OCI-LY1 (cell line): ENCODE data around the gene FETUB.

ENCODE experiments used
- H2AFZ ChIP-seq: fragments of 200-600 bp; sonication (generic), shearing (Covaris generic); 2 replicates; pipeline ENCODE4 v1.6.0; 2014; ENCODE audit warnings: antibody characterized with exemption, mild to moderate bottlenecking, low read length
- H3F3A ChIP-seq: fragments of 200-600 bp; sonication (generic), shearing (Covaris generic); 2 replicates; pipeline ENCODE4 v1.6.0; 2014; ENCODE audit warnings: mild to moderate bottlenecking, antibody characterized with exemption, low read length, moderate library complexity; ENCODE audit not compliant: insufficient read depth
- H3K27ac ChIP-seq: fragments of 200-600 bp; sonication (generic); 2 replicates; pipeline ENCODE4 v1.5.1; 2014; ENCODE audit warnings: low read length, mixed run types, mild to moderate bottlenecking, low read depth; ENCODE audit not compliant: poor library complexity, severe bottlenecking
- H3K27me3 ChIP-seq: fragments of 200-600 bp; sonication (generic); 2 replicates; pipeline ENCODE4 v1.6.0; 2014; ENCODE audit warnings: antibody characterized with exemption, mild to moderate bottlenecking, low read length, moderate library complexity; ENCODE audit not compliant: insufficient read depth
- H3K36me3 ChIP-seq: fragments of 200-600 bp; sonication (generic); 2 replicates; pipeline ENCODE4 v1.6.1; 2014; ENCODE audit warnings: mild to moderate bottlenecking, antibody characterized with exemption, low read length, moderate library complexity, mixed read lengths; ENCODE audit not compliant: insufficient read depth
- H3K4me1 ChIP-seq: fragments of 200-600 bp; sonication (generic); 2 replicates; pipeline ENCODE4 v1.5.1; 2014; ENCODE audit warnings: mild to moderate bottlenecking, low read length, moderate library complexity; ENCODE audit not compliant: insufficient read depth, severe bottlenecking
- H3K4me2 ChIP-seq: fragments of 200-600 bp; sonication (generic), shearing (Covaris generic); 2 replicates; pipeline ENCODE4 v1.6.1; 2014; ENCODE audit warnings: low read length
- H3K4me3 ChIP-seq: fragments of 200-600 bp; sonication (generic); 2 replicates; pipeline ENCODE4 v1.5.1; 2014; ENCODE audit warnings: low read length, low read depth, mild to moderate bottlenecking, mixed read lengths; ENCODE audit not compliant: poor library complexity, severe bottlenecking
- H3K79me2 ChIP-seq: fragments of 200-600 bp; shearing (Covaris generic); 2 replicates; pipeline ENCODE4 v1.6.1; 2016; ENCODE audit warnings: mixed run types, low read length, mixed read lengths; ENCODE audit not compliant: insufficient read depth
- H3K9ac ChIP-seq: fragments of 200-600 bp; sonication (generic), shearing (Covaris generic); 2 replicates; pipeline ENCODE4 v1.6.1; 2014; ENCODE audit warnings: mild to moderate bottlenecking, low read length, mixed read lengths
- H3K9me2 ChIP-seq: fragments of 200-600 bp; sonication (generic), shearing (Covaris generic); 2 replicates; pipeline ENCODE4 v1.6.1; 2014; ENCODE audit warnings: low read depth, mild to moderate bottlenecking, low read length, mixed read lengths
- H3K9me3 ChIP-seq: fragments of 200-600 bp; shearing (Covaris generic); 2 replicates; pipeline ENCODE4 v1.6.1; 2014; ENCODE audit warnings: low read length, mixed read lengths
- H4K20me1 ChIP-seq: fragments of 200-600 bp; sonication (generic), shearing (Covaris generic); 2 replicates; pipeline ENCODE4 v1.6.0; 2016; ENCODE audit warnings: mild to moderate bottlenecking, low read length; ENCODE audit not compliant: insufficient read depth
- EZH2 ChIP-seq: fragments of 200-600 bp; sonication (generic), shearing (Covaris generic); IDR thresholded peaks from 2 replicates; pipeline ENCODE4 v1.8.0; 2017; ENCODE audit warnings: borderline replicate concordance, mixed run types, mild to moderate bottlenecking, antibody characterized with exemption, low read length, moderate library complexity, mixed read lengths
- TF ChIP-seq, protein P1 (sequence below): fragments of 200-600 bp; sonication (generic), shearing (Covaris generic); IDR thresholded peaks from 2 replicates; pipeline ENCODE4 v1.5.1; 2017; ENCODE audit warnings: mild to moderate bottlenecking, antibody characterized with exemption, low read length, moderate library complexity, mixed read lengths

Gene FETUB

DNA sequence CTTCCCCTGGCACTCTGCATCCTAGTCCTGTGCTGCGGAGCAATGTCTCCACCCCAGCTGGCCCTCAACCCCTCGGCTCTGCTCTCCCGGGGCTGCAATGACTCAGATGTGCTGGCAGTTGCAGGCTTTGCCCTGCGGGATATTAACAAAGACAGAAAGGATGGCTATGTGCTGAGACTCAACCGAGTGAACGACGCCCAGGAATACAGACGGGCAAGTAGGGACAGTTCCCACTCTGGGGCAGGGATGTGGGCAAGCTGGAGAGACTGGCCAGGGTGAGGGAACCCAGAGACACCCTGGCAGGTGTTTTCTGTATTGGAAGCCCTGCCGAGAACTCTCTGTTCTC lies 247 bp downstream of the FETUB start:
- Histone ChIP-seq H3K4me3 (no peak overlapping the region), H3K27me3 (no peaks in the 10 kb centered on the region; the same call in 1 of the 2 replicates), H2AFZ (no peak overlapping the region)

DNA sequence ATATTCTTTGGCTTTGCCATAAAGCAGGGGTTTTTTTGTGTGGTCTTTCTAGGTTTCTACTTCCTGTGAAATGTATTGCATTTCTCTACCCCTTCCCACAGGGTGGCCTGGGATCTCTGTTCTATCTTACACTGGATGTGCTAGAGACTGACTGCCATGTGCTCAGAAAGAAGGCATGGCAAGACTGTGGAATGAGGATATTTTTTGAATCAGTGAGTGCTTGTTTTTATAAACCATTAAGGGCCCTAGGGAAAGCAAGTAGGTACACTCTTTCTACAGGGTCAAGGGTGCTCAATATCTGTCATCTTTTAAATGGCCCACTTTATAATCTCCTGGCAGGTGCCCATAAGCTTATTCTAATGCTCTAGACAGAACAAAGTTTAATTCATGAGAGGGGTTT lies 730 bp downstream of the FETUB start:
- Histone ChIP-seq H3K79me2 (no peaks in the 10 kb centered on the region), H3F3A (no peaks in the 10 kb centered on the region), H3K4me2 (no peak overlapping the region), H2AFZ (no peak overlapping the region), H3K4me3 (no peak overlapping the region), H3K27me3 (no peaks in the 10 kb centered on the region; the same call in 1 of the 2 replicates), H3K36me3 (no peaks in the 10 kb centered on the region; the same call in 1 of the 2 replicates), H4K20me1 (no peaks in the 10 kb centered on the region), H3K9me2 (no peaks in the 10 kb centered on the region), H3K27ac (no peak overlapping the region), H3K4me1 (no peaks in the 10 kb centered on the region), H3K9me3 (peaks cover 9% of the 10 kb centered on the region), H3K9ac (no peak overlapping the region)
- no peak for TF ChIP-seq EZH2
- TF ChIP-seq, protein P1, sequence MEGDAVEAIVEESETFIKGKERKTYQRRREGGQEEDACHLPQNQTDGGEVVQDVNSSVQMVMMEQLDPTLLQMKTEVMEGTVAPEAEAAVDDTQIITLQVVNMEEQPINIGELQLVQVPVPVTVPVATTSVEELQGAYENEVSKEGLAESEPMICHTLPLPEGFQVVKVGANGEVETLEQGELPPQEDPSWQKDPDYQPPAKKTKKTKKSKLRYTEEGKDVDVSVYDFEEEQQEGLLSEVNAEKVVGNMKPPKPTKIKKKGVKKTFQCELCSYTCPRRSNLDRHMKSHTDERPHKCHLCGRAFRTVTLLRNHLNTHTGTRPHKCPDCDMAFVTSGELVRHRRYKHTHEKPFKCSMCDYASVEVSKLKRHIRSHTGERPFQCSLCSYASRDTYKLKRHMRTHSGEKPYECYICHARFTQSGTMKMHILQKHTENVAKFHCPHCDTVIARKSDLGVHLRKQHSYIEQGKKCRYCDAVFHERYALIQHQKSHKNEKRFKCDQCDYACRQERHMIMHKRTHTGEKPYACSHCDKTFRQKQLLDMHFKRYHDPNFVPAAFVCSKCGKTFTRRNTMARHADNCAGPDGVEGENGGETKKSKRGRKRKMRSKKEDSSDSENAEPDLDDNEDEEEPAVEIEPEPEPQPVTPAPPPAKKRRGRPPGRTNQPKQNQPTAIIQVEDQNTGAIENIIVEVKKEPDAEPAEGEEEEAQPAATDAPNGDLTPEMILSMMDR = no peak

More for the DNA sequence above, 247 bp downstream of the FETUB start:
- no peak overlapping the region for H3K27ac ChIP-seq
- no peak overlapping the region for H3K9ac ChIP-seq
- no peaks in the 10 kb centered on the region for H3K9me2 ChIP-seq
- H3K4me1 ChIP-seq = no peaks in the 10 kb centered on the region
- H3K79me2 ChIP-seq = no peaks in the 10 kb centered on the region
- H3K9me3 ChIP-seq = peaks cover 9% of the 10 kb centered on the region
- H3K36me3 ChIP-seq = no peaks in the 10 kb centered on the region; the same call in 1 of the 2 replicates
- H3K4me2 ChIP-seq = no peak overlapping the region
- no peaks in the 10 kb centered on the region for H4K20me1 ChIP-seq
- no peaks in the 10 kb centered on the region for H3F3A ChIP-seq
- TF ChIP-seq EZH2 = no peak
- TF ChIP-seq, protein P1 = no peak

DNA sequence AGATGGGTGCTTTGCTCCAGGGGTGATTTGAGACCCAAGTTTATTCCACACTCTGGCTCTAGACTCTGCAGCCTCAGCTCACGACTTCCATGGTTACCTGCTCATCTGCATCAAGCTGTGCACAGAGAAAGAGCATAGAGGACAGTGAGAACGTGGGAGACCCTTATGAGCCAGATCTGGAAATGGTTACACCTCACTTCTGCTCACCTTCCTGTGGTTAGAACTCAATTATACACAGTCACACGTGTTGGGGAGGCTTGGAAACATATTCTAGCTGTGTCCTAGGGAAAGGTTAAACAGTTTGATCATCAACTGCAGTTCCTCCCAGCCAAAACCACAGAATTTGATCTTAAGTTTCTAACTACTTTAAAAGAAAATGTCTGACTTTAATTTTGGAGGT lies 1.8 kb downstream of the FETUB start:
- no peak overlapping the region for H2AFZ ChIP-seq
- H3K36me3 ChIP-seq = no peaks in the 10 kb centered on the region; the same call in 1 of the 2 replicates
- H3K9me3 ChIP-seq = peaks cover 9% of the 10 kb centered on the region
- H3K27me3 ChIP-seq = no peaks in the 10 kb centered on the region; the same call in 1 of the 2 replicates
- H3K79me2 ChIP-seq = no peaks in the 10 kb centered on the region
- no peaks in the 10 kb centered on the region for H3K9me2 ChIP-seq
- H3K9ac ChIP-seq = no peak overlapping the region
- no peak overlapping the region for H3K4me2 ChIP-seq
- no peaks in the 10 kb centered on the region for H3F3A ChIP-seq
- no peak for TF ChIP-seq EZH2
- TF ChIP-seq, protein P1 = no peak
- H3K27ac ChIP-seq = no peak overlapping the region
- H4K20me1 ChIP-seq = no peaks in the 10 kb centered on the region
- no peaks in the 10 kb centered on the region for H3K4me1 ChIP-seq
- no peak overlapping the region for H3K4me3 ChIP-seq
